GM12892 (cell line): ENCODE results near the gene ALKBH6.

Experiments used
- DNase-seq: peaks from one replicate; pipeline ENCODE4 v3.0.0; 2011; ENCODE audit not compliant: insufficient read length
- FAIRE-seq: peaks from 2 replicates; lab custom pipeline; 2011; peaks lifted over from hg19 to GRCh38; lab: Jason Lieb, UNC
- POLR2A ChIP-seq: IDR thresholded peaks from 2 replicates; pipeline ENCODE4 v1.6.1; 2011; ENCODE audit warnings: low read depth, low read length, control low read depth
- POLR2AphosphoS5 ChIP-seq: IDR thresholded peaks from 2 replicates; pipeline ENCODE4 v1.6.1; 2011; ENCODE audit warnings: low read depth, low read length, control low read depth
- TAF1 ChIP-seq: IDR thresholded peaks from 2 replicates; pipeline ENCODE4 v1.6.1; 2011; ENCODE audit warnings: low read depth, mild to moderate bottlenecking, control low read depth, low read length, borderline replicate concordance

The ALKBH6 gene

DNA sequence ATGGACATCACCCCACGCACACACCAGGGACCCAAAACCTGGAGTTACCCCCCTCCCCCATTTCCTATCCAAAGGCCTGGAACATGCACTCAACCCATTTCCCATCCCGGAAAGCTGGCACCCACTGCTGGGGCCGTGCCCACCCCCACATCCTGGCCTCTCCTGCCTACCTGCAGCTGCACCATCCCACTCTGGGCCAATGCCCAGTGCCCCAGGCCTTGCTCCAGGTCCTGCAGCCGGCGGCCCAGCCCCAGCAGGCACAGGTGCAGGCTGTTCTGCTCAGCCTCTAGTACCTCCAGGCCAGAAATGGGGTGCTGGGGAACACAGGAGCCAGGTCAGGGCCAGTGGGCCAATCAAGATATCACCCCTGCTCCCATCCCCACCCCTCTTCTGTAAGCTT, 7.1 kb downstream of the ALKBH6 start:
- TF ChIP-seq POLR2AphosphoS5: no peak
- TF ChIP-seq POLR2A: no peak
- no peak for TF ChIP-seq TAF1
- DNase-seq (no peak), FAIRE-seq (no peak)

DNA sequence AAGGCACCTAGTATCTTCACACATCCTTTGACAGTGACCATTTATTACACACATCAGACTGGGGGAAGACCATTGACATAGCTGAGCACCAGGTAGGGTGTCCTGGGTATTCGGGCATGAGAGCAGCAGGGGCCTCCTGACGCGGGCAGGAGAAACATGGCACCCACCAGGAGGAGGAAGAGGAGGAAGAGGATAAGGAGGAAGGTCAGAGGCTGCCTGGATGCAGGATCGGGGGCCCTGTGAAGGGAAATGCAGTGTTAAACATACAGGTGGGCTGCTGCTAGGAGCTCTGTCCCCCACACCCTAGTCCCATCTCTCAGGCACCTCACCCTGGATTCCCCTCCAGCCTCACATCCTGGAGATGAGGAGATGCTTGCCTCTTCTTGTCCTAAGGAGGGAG, 10.7 kb downstream of the ALKBH6 start:
- FAIRE-seq (no peak), DNase-seq (no peak)
- TF ChIP-seq POLR2A (no peak), TAF1 (no peak), POLR2AphosphoS5 (no peak)

DNA sequence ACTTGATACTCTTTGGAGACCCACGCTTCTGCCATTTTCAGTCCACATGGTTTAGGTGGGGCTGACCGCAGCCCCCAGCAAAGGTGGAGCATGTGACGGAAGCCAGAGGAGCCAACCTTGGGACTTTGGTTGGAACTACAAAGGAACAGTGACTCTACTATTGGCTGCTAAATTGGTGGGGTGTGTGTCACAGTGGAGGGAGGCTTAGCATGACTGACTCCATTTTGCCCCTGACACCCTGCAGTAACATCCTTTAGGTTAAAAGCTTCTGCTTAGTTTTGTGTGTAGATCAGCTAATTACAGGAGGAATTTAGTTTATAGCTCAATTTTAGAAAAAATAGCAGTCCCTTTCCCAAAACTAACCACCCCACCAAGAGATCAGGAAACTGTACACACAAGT, 12.4 kb downstream of the ALKBH6 start:
- DNase-seq (no peak), FAIRE-seq (no peak)
- TF ChIP-seq POLR2A: no peak
- TF ChIP-seq POLR2AphosphoS5: no peak
- no peak for TF ChIP-seq TAF1

DNA sequence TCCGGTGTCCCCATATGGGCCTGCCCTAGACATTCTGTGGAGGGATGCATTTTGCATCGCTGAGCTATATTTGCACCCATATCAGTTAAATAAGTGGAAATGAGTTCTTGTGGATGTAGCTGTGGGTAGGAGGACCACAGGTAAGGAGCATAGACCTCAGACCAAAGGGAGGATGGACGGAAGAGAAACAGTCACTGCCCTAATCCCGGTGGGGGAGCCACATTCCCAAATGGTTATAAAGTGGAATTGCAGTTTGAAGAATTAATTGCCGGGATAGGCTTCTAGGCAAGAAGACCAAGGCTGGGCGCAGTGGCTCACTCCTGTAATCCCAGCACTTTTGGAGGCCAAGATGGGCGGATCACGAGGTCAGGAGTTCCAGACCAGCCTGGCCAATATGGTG, 17.2 kb downstream of the ALKBH6 start:
- no peak for TF ChIP-seq TAF1
- FAIRE-seq: no peak

GRCh38 chr19:35995048-35995993, 18.7 kb downstream of the ALKBH6 start, which contains the start of gene SDHAF1:
Gene SDHAF1, plus strand, starts transcription at chr19:35995188. Its CDS starts 87 bp downstream, at chr19:35995275.
- TF ChIP-seq TAF1 (peak; percentile 80; the same call in 1 of the 2 replicates), POLR2A (peak; percentile 95), POLR2AphosphoS5 (peak; percentile 82; the same call in 1 of the 2 replicates)
- DNase-seq: peak; percentile 96
- peak; percentile 100 for FAIRE-seq

More for the DNA sequence above, 17.2 kb downstream of the ALKBH6 start:
- no peak for DNase-seq

DNA sequence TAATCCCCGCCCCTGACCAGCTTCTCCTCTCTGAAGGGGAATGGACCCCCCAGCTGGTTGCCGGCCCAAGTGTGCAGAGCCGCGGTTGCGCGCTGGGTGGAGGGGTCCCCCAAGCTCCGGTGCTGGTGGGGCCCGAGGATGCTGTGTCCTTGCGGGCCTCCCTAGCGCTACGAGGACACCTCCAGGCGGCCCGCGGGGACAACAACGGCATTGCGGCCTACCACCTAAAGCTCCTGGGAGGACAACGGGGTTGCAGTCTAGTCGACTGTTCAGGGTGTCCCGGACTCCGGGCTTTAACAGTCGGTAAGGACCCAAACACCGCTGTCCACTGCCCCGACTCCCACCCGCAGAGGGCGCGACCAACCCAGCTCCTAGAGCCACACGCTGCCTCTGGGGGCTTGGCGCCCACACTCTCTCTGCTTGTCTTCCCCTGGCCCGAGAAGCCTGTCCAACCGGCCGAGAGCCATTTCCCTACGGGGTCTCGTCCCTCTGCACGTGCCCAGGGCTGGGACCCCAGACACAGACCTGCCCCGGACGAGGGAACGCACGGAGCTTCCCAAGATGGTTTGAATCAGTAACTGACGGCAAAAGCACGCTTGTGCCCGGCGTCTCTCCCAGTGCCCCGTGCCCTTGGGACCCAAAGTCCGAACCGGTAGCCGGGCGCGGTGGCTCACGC, 20.0 kb downstream of the ALKBH6 start:
- DNase-seq (no peak), FAIRE-seq (peak; percentile 56)
- TF ChIP-seq POLR2A: no peak
- no peak for TF ChIP-seq TAF1

GRCh38 chr19:35992907-35993765, 20.9 kb downstream of the ALKBH6 start:
- TF ChIP-seq POLR2A: no peak
- no peak for TF ChIP-seq TAF1
- no peak for TF ChIP-seq POLR2AphosphoS5
- DNase-seq: no peak
- FAIRE-seq: peak; percentile 36

GRCh38 chr19:35991731-35992450, 22.1 kb downstream of the ALKBH6 start:
- no peak for FAIRE-seq
- TF ChIP-seq POLR2A: no peak
- TF ChIP-seq TAF1: no peak
- no peak for TF ChIP-seq POLR2AphosphoS5

GRCh38 chr19:35990771-35991730, 23.0 kb downstream of the ALKBH6 start:
- no peak for TF ChIP-seq POLR2A
- no peak for TF ChIP-seq TAF1
- TF ChIP-seq POLR2AphosphoS5: no peak
- FAIRE-seq (no peak), DNase-seq (no peak)

More at GRCh38 chr19:35991731-35992450, 22.1 kb downstream of the ALKBH6 start:
- no peak for DNase-seq

GRCh38 chr19:35990156-35990555, 23.9 kb downstream of the ALKBH6 start:
- DNase-seq (no peak), FAIRE-seq (no peak)
- no peak for TF ChIP-seq POLR2A
- no peak for TF ChIP-seq POLR2AphosphoS5
- no peak for TF ChIP-seq TAF1
